ENCODE measurements around the gene ANKDD1A.

The ANKDD1A gene

GRCh38 chr15:64877435-64877834 is 34.3 kb upstream of the ANKDD1A start:
- Histone ChIP-seq H3K27me3 (ENCODE audit: control insufficient read depth in 1 of 2, insufficient read depth in 2 of 2, low read length in 2 of 2) (no peaks in the 10 kb centered on the region), H3K4me1 (ENCODE audit: control insufficient read depth in 1 of 2, insufficient read depth in 2 of 2, low read length in 2 of 2) (peaks cover 14 to 21% of the 10 kb centered on the region in 2 donors), H3K4me3 (ENCODE audit: low read depth in 1 of 2, low read length in 2 of 2) (no peak overlapping the region), H3K27ac (ENCODE audit: low read depth, low read length) (peak overlapping the region; percentile 50), H3K36me3 (ENCODE audit: control insufficient read depth in 1 of 2, insufficient read depth in 2 of 2, low read length in 2 of 2) (no peaks in the 10 kb centered on the region), H3K9ac (ENCODE audit: low read depth in 1 of 2, low read length in 2 of 2) (no peak overlapping the region), H3K9me3 (ENCODE audit: control insufficient read depth in 1 of 2, low read length in 2 of 2) (no peaks in the 10 kb centered on the region)

- Histone ChIP-seq H3K9me3 (ENCODE audit: control insufficient read depth in 1 of 2, low read length in 2 of 2) (no peaks in the 10 kb centered on the region), H3K27ac (ENCODE audit: low read depth, low read length) (no peak overlapping the region), H3K4me3 (ENCODE audit: low read depth in 1 of 2, low read length in 2 of 2) (no peak overlapping the region), H3K4me1 (ENCODE audit: control insufficient read depth in 1 of 2, insufficient read depth in 2 of 2, low read length in 2 of 2) (peaks cover 19 to 23% of the 10 kb centered on the region in 2 donors), H3K9ac (ENCODE audit: low read depth in 1 of 2, low read length in 2 of 2) (no peak overlapping the region), H3K27me3 (ENCODE audit: control insufficient read depth in 1 of 2, insufficient read depth in 2 of 2, low read length in 2 of 2) (no peaks in the 10 kb centered on the region), H3K36me3 (ENCODE audit: control insufficient read depth in 1 of 2, insufficient read depth in 2 of 2, low read length in 2 of 2) (no peaks in the 10 kb centered on the region)
These were observed 33.0 kb upstream of the ANKDD1A start for GRCh38 chr15:64878705-64879104.

GRCh38 chr15:64883100-64883581 is 28.6 kb upstream of the ANKDD1A start:
- H3K27me3 ChIP-seq (ENCODE audit: control insufficient read depth in 1 of 2, insufficient read depth in 2 of 2, low read length in 2 of 2) = no peaks in the 10 kb centered on the region
- H3K27ac ChIP-seq (ENCODE audit: low read depth, low read length) = peak overlapping the region; percentile 26
- H3K9ac ChIP-seq (ENCODE audit: low read depth in 1 of 2, low read length in 2 of 2) = peak overlapping the region in 1 of 2 donors; percentile 41
- peaks cover 13 to 15% of the 10 kb centered on the region in 2 donors for H3K4me1 ChIP-seq (ENCODE audit: control insufficient read depth in 1 of 2, insufficient read depth in 2 of 2, low read length in 2 of 2)
- no peaks in the 10 kb centered on the region for H3K9me3 ChIP-seq (ENCODE audit: control insufficient read depth in 1 of 2, low read length in 2 of 2)
- H3K4me3 ChIP-seq (ENCODE audit: low read depth in 1 of 2, low read length in 2 of 2) = no peak overlapping the region
- no peaks in the 10 kb centered on the region for H3K36me3 ChIP-seq (ENCODE audit: control insufficient read depth in 1 of 2, insufficient read depth in 2 of 2, low read length in 2 of 2)

GRCh38 chr15:64883997-64884511 is 27.6 kb upstream of the ANKDD1A start:
- H3K9ac ChIP-seq (ENCODE audit: low read depth in 1 of 2, low read length in 2 of 2) = peak overlapping the region; percentile 38 to 41

GRCh38 chr15:64884679-64885078 is 27.0 kb upstream of the ANKDD1A start:
- Histone ChIP-seq H3K4me1 (ENCODE audit: control insufficient read depth in 1 of 2, insufficient read depth in 2 of 2, low read length in 2 of 2) (peaks cover 12 to 13% of the 10 kb centered on the region in 2 donors), H3K36me3 (ENCODE audit: control insufficient read depth in 1 of 2, insufficient read depth in 2 of 2, low read length in 2 of 2) (no peaks in the 10 kb centered on the region), H3K27ac (ENCODE audit: low read depth, low read length) (no peak overlapping the region), H3K9ac (ENCODE audit: low read depth in 1 of 2, low read length in 2 of 2) (no peak overlapping the region), H3K27me3 (ENCODE audit: control insufficient read depth in 1 of 2, insufficient read depth in 2 of 2, low read length in 2 of 2) (no peaks in the 10 kb centered on the region), H3K4me3 (ENCODE audit: low read depth in 1 of 2, low read length in 2 of 2) (no peak overlapping the region), H3K9me3 (ENCODE audit: control insufficient read depth in 1 of 2, low read length in 2 of 2) (no peaks in the 10 kb centered on the region)

More at GRCh38 chr15:64883997-64884511, 27.6 kb upstream of the ANKDD1A start:
- H3K36me3 ChIP-seq (ENCODE audit: control insufficient read depth in 1 of 2, insufficient read depth in 2 of 2, low read length in 2 of 2) = no peaks in the 10 kb centered on the region
- no peaks in the 10 kb centered on the region for H3K27me3 ChIP-seq (ENCODE audit: control insufficient read depth in 1 of 2, insufficient read depth in 2 of 2, low read length in 2 of 2)
- no peak overlapping the region for H3K4me3 ChIP-seq (ENCODE audit: low read depth in 1 of 2, low read length in 2 of 2)
- no peaks in the 10 kb centered on the region for H3K9me3 ChIP-seq (ENCODE audit: control insufficient read depth in 1 of 2, low read length in 2 of 2)
- peaks cover 12 to 13% of the 10 kb centered on the region in 2 donors for H3K4me1 ChIP-seq (ENCODE audit: control insufficient read depth in 1 of 2, insufficient read depth in 2 of 2, low read length in 2 of 2)
- H3K27ac ChIP-seq (ENCODE audit: low read depth, low read length) = peak overlapping the region; percentile 56

- Histone ChIP-seq H3K4me1 (ENCODE audit: control insufficient read depth in 1 of 2, insufficient read depth in 2 of 2, low read length in 2 of 2) (peaks cover 23 to 30% of the 10 kb centered on the region in 2 donors), H3K9me3 (ENCODE audit: control insufficient read depth in 1 of 2, low read length in 2 of 2) (no peaks in the 10 kb centered on the region), H3K27ac (ENCODE audit: low read depth, low read length) (no peak overlapping the region), H3K9ac (ENCODE audit: low read depth in 1 of 2, low read length in 2 of 2) (no peak overlapping the region), H3K27me3 (ENCODE audit: control insufficient read depth in 1 of 2, insufficient read depth in 2 of 2, low read length in 2 of 2) (no peaks in the 10 kb centered on the region), H3K4me3 (ENCODE audit: low read depth in 1 of 2, low read length in 2 of 2) (no peak overlapping the region), H3K36me3 (ENCODE audit: control insufficient read depth in 1 of 2, insufficient read depth in 2 of 2, low read length in 2 of 2) (no peaks in the 10 kb centered on the region)
These were observed 23.4 kb upstream of the ANKDD1A start for GRCh38 chr15:64888336-64888735.

GRCh38 chr15:64891561-64891960 is 20.1 kb upstream of the ANKDD1A start:
- Histone ChIP-seq H3K27ac (ENCODE audit: low read depth, low read length) (no peak overlapping the region), H3K9ac (ENCODE audit: low read depth in 1 of 2, low read length in 2 of 2) (peak overlapping the region; percentile 4 to 36), H3K4me1 (ENCODE audit: control insufficient read depth in 1 of 2, insufficient read depth in 2 of 2, low read length in 2 of 2) (peaks cover 38 to 50% of the 10 kb centered on the region in 2 donors)

GRCh38 chr15:64892847-64893403 is 18.8 kb upstream of the ANKDD1A start:
- H3K27ac ChIP-seq (ENCODE audit: low read depth, low read length) = peak overlapping the region; percentile 88
- peak overlapping the region; percentile 20 to 57 for H3K9ac ChIP-seq (ENCODE audit: low read depth in 1 of 2, low read length in 2 of 2)
- peak overlapping the region; percentile 11 to 62 for H3K4me3 ChIP-seq (ENCODE audit: low read depth in 1 of 2, low read length in 2 of 2)
- H3K27me3 ChIP-seq (ENCODE audit: control insufficient read depth in 1 of 2, insufficient read depth in 2 of 2, low read length in 2 of 2) = no peaks in the 10 kb centered on the region
- no peaks in the 10 kb centered on the region for H3K36me3 ChIP-seq (ENCODE audit: control insufficient read depth in 1 of 2, insufficient read depth in 2 of 2, low read length in 2 of 2)
- no peaks in the 10 kb centered on the region for H3K9me3 ChIP-seq (ENCODE audit: control insufficient read depth in 1 of 2, low read length in 2 of 2)
- H3K4me1 ChIP-seq (ENCODE audit: control insufficient read depth in 1 of 2, insufficient read depth in 2 of 2, low read length in 2 of 2) = peaks cover 51 to 64% of the 10 kb centered on the region in 2 donors

More at GRCh38 chr15:64891561-64891960, 20.1 kb upstream of the ANKDD1A start:
- H3K36me3 ChIP-seq (ENCODE audit: control insufficient read depth in 1 of 2, insufficient read depth in 2 of 2, low read length in 2 of 2) = no peaks in the 10 kb centered on the region
- no peaks in the 10 kb centered on the region for H3K27me3 ChIP-seq (ENCODE audit: control insufficient read depth in 1 of 2, insufficient read depth in 2 of 2, low read length in 2 of 2)
- no peaks in the 10 kb centered on the region for H3K9me3 ChIP-seq (ENCODE audit: control insufficient read depth in 1 of 2, low read length in 2 of 2)
- H3K4me3 ChIP-seq (ENCODE audit: low read depth in 1 of 2, low read length in 2 of 2) = no peak overlapping the region

GRCh38 chr15:64893481-64894394 is 18.0 kb upstream of the ANKDD1A start:
- H3K27ac ChIP-seq (ENCODE audit: low read depth, low read length) = peak overlapping the region; percentile 88
- H3K27me3 ChIP-seq (ENCODE audit: control insufficient read depth in 1 of 2, insufficient read depth in 2 of 2, low read length in 2 of 2) = no peaks in the 10 kb centered on the region
- H3K4me3 ChIP-seq (ENCODE audit: low read depth in 1 of 2, low read length in 2 of 2) = peak overlapping the region; percentile 61 to 62
- H3K9me3 ChIP-seq (ENCODE audit: control insufficient read depth in 1 of 2, low read length in 2 of 2) = no peaks in the 10 kb centered on the region
- peaks cover 52 to 65% of the 10 kb centered on the region in 2 donors for H3K4me1 ChIP-seq (ENCODE audit: control insufficient read depth in 1 of 2, insufficient read depth in 2 of 2, low read length in 2 of 2)
- H3K9ac ChIP-seq (ENCODE audit: low read depth in 1 of 2, low read length in 2 of 2) = peak overlapping the region; percentile 60 to 65
- no peaks in the 10 kb centered on the region for H3K36me3 ChIP-seq (ENCODE audit: control insufficient read depth in 1 of 2, insufficient read depth in 2 of 2, low read length in 2 of 2)
